ENCODE data around the gene GCK. TPM values are rescaled to one million over a fixed set of nuclear protein-coding genes. Genes with fewer than 3 reads are reported as not detected.

The GCK gene
- total RNA-seq, 3 donors from 2014 or later: 0.17 TPM; not detected in 2

GRCh38 chr7:44103923-44104859 lies 85.0 kb downstream of the GCK start, which contains the start of gene AEBP1:
AEBP1 (plus strand) TSS chr7:44104345; CDS start chr7:44104666, 321 bp downstream.
- Histone ChIP-seq H3K9me3 (no peaks in the 10 kb centered on the region), H3K36me3 (ENCODE audit: low read depth) (no peaks in the 10 kb centered on the region), H3K4me3 (peak within 1 kb of the TSS; percentile 11), H3K4me1 (ENCODE audit: low read depth) (no peaks in the 10 kb centered on the region)
- DNase-seq (peak in 2 of 3 donors; percentile 37 to 59), ATAC-seq (peak; percentile 29)
- no peak for TF ChIP-seq CTCF (IDR thresholded peaks at IDR 0.05)
- intact Hi-C loops (cut with DNase I, micrococcal nuclease): no loop called here

- ATAC-seq (no peak), DNase-seq (peak in 1 of 3 donors; percentile 16)
- H3K36me3 ChIP-seq (ENCODE audit: low read depth): no peaks in the 10 kb centered on the region
- no peak for TF ChIP-seq CTCF (IDR thresholded peaks at IDR 0.05)
- intact Hi-C loops (cut with DNase I, micrococcal nuclease): no loop called here
- no peaks in the 10 kb centered on the region for H3K4me1 ChIP-seq (ENCODE audit: low read depth)
- H3K4me3 ChIP-seq: no peak overlapping the region
- no peaks in the 10 kb centered on the region for H3K9me3 ChIP-seq
These were observed 85.7 kb downstream of the GCK start for GRCh38 chr7:44103566-44103922.

GRCh38 chr7:44102846-44103565 lies 86.2 kb downstream of the GCK start:
- ATAC-seq: no peak
- intact Hi-C loops (cut with DNase I, micrococcal nuclease): no loop called here
- no peak overlapping the region for H3K4me3 ChIP-seq
- H3K9me3 ChIP-seq: no peaks in the 10 kb centered on the region
- H3K36me3 ChIP-seq (ENCODE audit: low read depth): no peaks in the 10 kb centered on the region
- no peak for TF ChIP-seq CTCF (IDR thresholded peaks at IDR 0.05)
- H3K4me1 ChIP-seq (ENCODE audit: low read depth): no peaks in the 10 kb centered on the region
- peak in 1 of 3 donors; percentile 14 for DNase-seq

GRCh38 chr7:44101966-44102845 lies 87.0 kb downstream of the GCK start:
- ATAC-seq (no peak), DNase-seq (peak in 1 of 3 donors; percentile 14)
- no peaks in the 10 kb centered on the region for H3K36me3 ChIP-seq (ENCODE audit: low read depth)
- no peaks in the 10 kb centered on the region for H3K4me1 ChIP-seq (ENCODE audit: low read depth)
- no peak overlapping the region for H3K4me3 ChIP-seq
- intact Hi-C loops (cut with DNase I, micrococcal nuclease): no loop called here
- no peak for TF ChIP-seq CTCF (IDR thresholded peaks at IDR 0.05)
- H3K9me3 ChIP-seq: no peaks in the 10 kb centered on the region

GRCh38 chr7:44101303-44101965 lies 87.8 kb downstream of the GCK start:
- DNase-seq (peak in 1 of 3 donors; percentile 23), ATAC-seq (no peak)
- no peaks in the 10 kb centered on the region for H3K4me1 ChIP-seq (ENCODE audit: low read depth)
- no peaks in the 10 kb centered on the region for H3K9me3 ChIP-seq
- H3K36me3 ChIP-seq (ENCODE audit: low read depth): no peaks in the 10 kb centered on the region
- H3K4me3 ChIP-seq: no peak overlapping the region
- intact Hi-C loops (cut with DNase I, micrococcal nuclease): no loop called here
- TF ChIP-seq CTCF (IDR thresholded peaks at IDR 0.05): no peak

All from mucosa of descending colon (tissue), 3 donors.